ENCODE data around the gene LRRC4C. TPM values are rescaled to one million over a fixed set of nuclear protein-coding genes. Genes with fewer than 3 reads are reported as not detected.

Gene LRRC4C
- total RNA-seq, 3 donors from 2014 or later (not counting 1 experiment from before 2014, with no cell fraction given) = not detected

DNA sequence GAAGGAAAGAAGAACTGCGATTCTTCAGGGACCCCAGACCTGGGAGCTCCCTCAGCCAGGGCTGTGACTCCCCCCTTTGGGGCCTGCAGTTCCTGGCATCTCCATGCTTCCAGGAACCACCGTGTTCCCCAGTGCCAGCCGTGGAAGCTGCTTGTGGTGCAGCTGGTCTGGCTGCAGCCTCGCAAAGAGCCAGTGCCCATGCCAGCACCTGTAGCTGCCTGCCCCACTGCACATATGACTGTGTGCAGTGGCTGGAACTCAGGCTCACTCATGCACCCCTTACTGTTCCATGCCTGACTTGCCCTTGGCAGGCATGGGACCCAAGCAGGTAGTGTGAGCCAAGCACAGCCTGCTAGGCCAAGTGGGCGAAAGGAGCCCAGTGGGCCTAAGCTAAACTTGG is 401.3 kb downstream of the LRRC4C start:
- H3K9me3 ChIP-seq (ENCODE audit: control insufficient read depth, insufficient read depth, low read length) = peaks cover 5% of the 10 kb centered on the region
- ATAC-seq (no peak), DNase-seq (no peak)
- H3K27ac Mint-ChIP-seq = no peak overlapping the region
- H3K27ac ChIP-seq (ENCODE audit: low read length) = no peak overlapping the region
- no peak overlapping the region for H3K4me3 Mint-ChIP-seq
- TF ChIP-seq, protein P1, sequence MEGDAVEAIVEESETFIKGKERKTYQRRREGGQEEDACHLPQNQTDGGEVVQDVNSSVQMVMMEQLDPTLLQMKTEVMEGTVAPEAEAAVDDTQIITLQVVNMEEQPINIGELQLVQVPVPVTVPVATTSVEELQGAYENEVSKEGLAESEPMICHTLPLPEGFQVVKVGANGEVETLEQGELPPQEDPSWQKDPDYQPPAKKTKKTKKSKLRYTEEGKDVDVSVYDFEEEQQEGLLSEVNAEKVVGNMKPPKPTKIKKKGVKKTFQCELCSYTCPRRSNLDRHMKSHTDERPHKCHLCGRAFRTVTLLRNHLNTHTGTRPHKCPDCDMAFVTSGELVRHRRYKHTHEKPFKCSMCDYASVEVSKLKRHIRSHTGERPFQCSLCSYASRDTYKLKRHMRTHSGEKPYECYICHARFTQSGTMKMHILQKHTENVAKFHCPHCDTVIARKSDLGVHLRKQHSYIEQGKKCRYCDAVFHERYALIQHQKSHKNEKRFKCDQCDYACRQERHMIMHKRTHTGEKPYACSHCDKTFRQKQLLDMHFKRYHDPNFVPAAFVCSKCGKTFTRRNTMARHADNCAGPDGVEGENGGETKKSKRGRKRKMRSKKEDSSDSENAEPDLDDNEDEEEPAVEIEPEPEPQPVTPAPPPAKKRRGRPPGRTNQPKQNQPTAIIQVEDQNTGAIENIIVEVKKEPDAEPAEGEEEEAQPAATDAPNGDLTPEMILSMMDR (IDR thresholded peaks at IDR 0.05) = no peak
- 83% methylated on average over 5 of the region's 5 CpGs for WGBS (ENCODE audit: insufficient coverage)
- H3K36me3 ChIP-seq (ENCODE audit: control insufficient read depth, insufficient read depth, low read length) = no peaks in the 10 kb centered on the region
- H3K36me3 Mint-ChIP-seq = no peaks in the 10 kb centered on the region
- no peaks in the 10 kb centered on the region for H3K4me1 ChIP-seq (ENCODE audit: control insufficient read depth, insufficient read depth, low read length)
- peaks cover 23 to 26% of the 10 kb centered on the region in 2 donors for H3K9me3 Mint-ChIP-seq
- H3K27me3 Mint-ChIP-seq (ENCODE audit: low read depth in 2 of 2) = no peaks in the 10 kb centered on the region
- intact Hi-C loops (cut with micrococcal nuclease) = no loop called here
- no peaks in the 10 kb centered on the region for H3K4me1 Mint-ChIP-seq
- no peaks in the 10 kb centered on the region for H3K27me3 ChIP-seq (ENCODE audit: control insufficient read depth, insufficient read depth, low read length)
- no peak overlapping the region for H3K4me3 ChIP-seq (ENCODE audit: low read length)

DNA sequence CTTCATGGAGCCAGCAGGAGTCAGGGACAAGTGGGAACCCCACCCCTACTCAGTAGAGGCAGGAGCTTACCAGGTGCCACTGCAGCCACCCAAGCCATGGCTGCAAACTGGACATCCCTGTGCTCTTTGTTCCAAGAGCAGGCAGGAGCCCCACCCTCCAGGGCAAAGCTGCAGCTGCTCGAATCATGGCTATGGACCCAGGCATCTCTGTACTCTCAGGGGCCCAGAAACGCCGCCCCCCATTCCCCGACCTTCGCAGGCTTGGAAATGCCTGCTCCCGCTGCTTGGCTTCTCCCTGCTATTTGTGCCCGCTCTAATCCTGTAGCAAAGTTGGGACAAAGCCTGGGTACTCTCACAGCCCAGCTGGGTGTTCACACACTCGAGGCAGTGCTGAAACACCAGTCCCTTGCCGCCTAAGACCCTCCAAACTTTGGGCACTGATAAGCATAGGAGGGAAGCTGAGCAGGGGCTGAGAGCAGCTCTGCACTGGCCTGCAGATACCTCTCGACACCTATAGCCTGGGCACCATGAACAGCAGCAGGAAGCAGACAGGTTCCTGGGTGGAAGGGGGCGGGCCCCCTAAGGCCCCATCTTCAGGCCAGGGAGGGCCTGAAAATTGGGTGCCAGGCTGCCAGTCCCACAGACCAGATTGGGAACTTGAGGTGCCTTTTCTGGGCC is 402.4 kb downstream of the LRRC4C start:
- no peak overlapping the region for H3K4me3 Mint-ChIP-seq
- H3K36me3 Mint-ChIP-seq = no peaks in the 10 kb centered on the region
- no peak overlapping the region for H3K4me3 ChIP-seq (ENCODE audit: low read length)
- no peak overlapping the region for H3K27ac Mint-ChIP-seq
- peaks cover 5% of the 10 kb centered on the region for H3K9me3 ChIP-seq (ENCODE audit: control insufficient read depth, insufficient read depth, low read length)
- DNase-seq = no peak
- H3K27me3 ChIP-seq (ENCODE audit: control insufficient read depth, insufficient read depth, low read length) = no peaks in the 10 kb centered on the region
- H3K36me3 ChIP-seq (ENCODE audit: control insufficient read depth, insufficient read depth, low read length) = no peaks in the 10 kb centered on the region
- H3K4me1 ChIP-seq (ENCODE audit: control insufficient read depth, insufficient read depth, low read length) = no peaks in the 10 kb centered on the region
- no peak for ATAC-seq
- no peak overlapping the region for H3K27ac ChIP-seq (ENCODE audit: low read length)
- intact Hi-C loops (cut with micrococcal nuclease) = no loop called here
- no peaks in the 10 kb centered on the region for H3K27me3 Mint-ChIP-seq (ENCODE audit: low read depth in 2 of 2)
- TF ChIP-seq, protein P1 (IDR thresholded peaks at IDR 0.05) = no peak
- no peaks in the 10 kb centered on the region for H3K4me1 Mint-ChIP-seq
- H3K9me3 Mint-ChIP-seq = peaks cover 23 to 28% of the 10 kb centered on the region in 2 donors
- WGBS (ENCODE audit: insufficient coverage) = 77% methylated on average over 11 of the region's 11 CpGs

DNA sequence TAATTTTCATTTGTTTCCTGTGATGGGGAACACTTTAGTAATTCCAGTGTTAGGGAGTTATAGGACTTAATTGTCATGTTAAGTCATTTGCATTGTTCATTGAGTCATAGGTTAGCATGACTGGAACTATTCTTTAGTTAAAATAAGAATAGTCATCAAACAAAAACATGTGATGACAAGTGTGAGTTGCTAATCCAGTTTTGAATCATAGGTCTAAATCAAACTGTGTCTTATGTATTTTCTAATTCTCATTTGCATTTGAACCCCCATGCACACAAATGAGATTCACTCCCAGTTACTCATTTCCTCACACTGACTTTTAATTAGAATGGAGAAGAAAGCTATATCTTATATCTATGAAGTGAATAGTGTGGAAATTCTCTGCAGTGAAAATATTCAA is 405.6 kb downstream of the LRRC4C start:
- no peak overlapping the region for H3K4me3 Mint-ChIP-seq
- no peaks in the 10 kb centered on the region for H3K36me3 Mint-ChIP-seq
- Histone ChIP-seq H3K27me3 (ENCODE audit: control insufficient read depth, insufficient read depth, low read length) (no peaks in the 10 kb centered on the region), H3K27ac (ENCODE audit: low read length) (no peak overlapping the region), H3K4me3 (ENCODE audit: low read length) (no peak overlapping the region), H3K4me1 (ENCODE audit: control insufficient read depth, insufficient read depth, low read length) (no peaks in the 10 kb centered on the region), H3K9me3 (ENCODE audit: control insufficient read depth, insufficient read depth, low read length) (peaks cover 5% of the 10 kb centered on the region), H3K36me3 (ENCODE audit: control insufficient read depth, insufficient read depth, low read length) (no peaks in the 10 kb centered on the region)
- DNase-seq = no peak
- no peaks in the 10 kb centered on the region for H3K27me3 Mint-ChIP-seq (ENCODE audit: low read depth in 2 of 2)
- ATAC-seq = no peak
- peaks cover 18 to 24% of the 10 kb centered on the region in 2 donors for H3K9me3 Mint-ChIP-seq
- intact Hi-C loops (cut with micrococcal nuclease) = no loop called here
- TF ChIP-seq, protein P1 (IDR thresholded peaks at IDR 0.05) = no peak
- H3K4me1 Mint-ChIP-seq = no peaks in the 10 kb centered on the region
- no peak overlapping the region for H3K27ac Mint-ChIP-seq

Measured in natural killer cell (primary cell).